Activated naive CD8-positive, alpha-beta T cell treated with anti-CD3 and anti-CD28 coated beads for 36 hours (primary cell): ENCODE measurements around the gene PRRC2A. TPM values are rescaled to one million over a fixed set of nuclear protein-coding genes. Genes with fewer than 3 reads are reported as not detected.
"Not testable (repeated sequence)": the region's sequence is repeated elsewhere in the genome, so short reads cannot be mapped to it uniquely, and the experiment has no call there.

Source experiments
- DNase-seq: peaks from one replicate; pipeline ENCODE4 v3.0.0; 2021
- H3K27ac Mint-ChIP-seq: one replicate; pipeline ENCODE4 v1.8.0; 2022; ENCODE audit warnings: mild to moderate bottlenecking, moderate library complexity, mixed read lengths
- H3K27me3 Mint-ChIP-seq: one replicate; pipeline ENCODE4 v1.8.0; 2022; ENCODE audit warnings: mild to moderate bottlenecking, mixed read lengths
- H3K36me3 Mint-ChIP-seq: one replicate; pipeline ENCODE4 v1.8.0; 2021; ENCODE audit warnings: mild to moderate bottlenecking, mixed read lengths
- H3K4me1 Mint-ChIP-seq: one replicate; pipeline ENCODE4 v1.8.0; 2021; ENCODE audit warnings: mixed read lengths
- H3K4me3 Mint-ChIP-seq: one replicate; pipeline ENCODE4 v1.8.0; 2022; ENCODE audit warnings: mild to moderate bottlenecking, moderate library complexity, mixed read lengths
- H3K9me3 Mint-ChIP-seq: one replicate; pipeline ENCODE4 v1.8.0; 2022; ENCODE audit warnings: mixed read lengths
- total RNA-seq, 2 experiments: library from RNA; stranded (reverse); gene quantifications; one replicate each; pipeline ENCODE4 v1.2.3, GENCODE V29; 2021

The PRRC2A gene
- total RNA-seq, 2 experiments from 2014 or later: 244 to 252 TPM

- peaks cover 66% of the 10 kb centered on the region for H3K36me3 Mint-ChIP-seq
- peaks cover 39% of the 10 kb centered on the region for H3K4me1 Mint-ChIP-seq
- H3K9me3 Mint-ChIP-seq: no peaks in the 10 kb centered on the region
- DNase-seq: no peak
- H3K27me3 Mint-ChIP-seq: no peaks in the 10 kb centered on the region
- peak overlapping the region; percentile 93 for H3K4me3 Mint-ChIP-seq
- peak overlapping the region; percentile 92 for H3K27ac Mint-ChIP-seq
Measured at GRCh38 chr6:31580438-31580740, 40.1 kb upstream of the PRRC2A start.

GRCh38 chr6:31580807-31581433 lies 39.6 kb upstream of the PRRC2A start:
- Mint-ChIP-seq H3K9me3 (no peaks in the 10 kb centered on the region), H3K27ac (peak overlapping the region; percentile 92), H3K4me3 (peak overlapping the region; percentile 93), H3K4me1 (peaks cover 43% of the 10 kb centered on the region), H3K36me3 (peaks cover 63% of the 10 kb centered on the region), H3K27me3 (no peaks in the 10 kb centered on the region)
- DNase-seq: peak; percentile 92

DNA sequence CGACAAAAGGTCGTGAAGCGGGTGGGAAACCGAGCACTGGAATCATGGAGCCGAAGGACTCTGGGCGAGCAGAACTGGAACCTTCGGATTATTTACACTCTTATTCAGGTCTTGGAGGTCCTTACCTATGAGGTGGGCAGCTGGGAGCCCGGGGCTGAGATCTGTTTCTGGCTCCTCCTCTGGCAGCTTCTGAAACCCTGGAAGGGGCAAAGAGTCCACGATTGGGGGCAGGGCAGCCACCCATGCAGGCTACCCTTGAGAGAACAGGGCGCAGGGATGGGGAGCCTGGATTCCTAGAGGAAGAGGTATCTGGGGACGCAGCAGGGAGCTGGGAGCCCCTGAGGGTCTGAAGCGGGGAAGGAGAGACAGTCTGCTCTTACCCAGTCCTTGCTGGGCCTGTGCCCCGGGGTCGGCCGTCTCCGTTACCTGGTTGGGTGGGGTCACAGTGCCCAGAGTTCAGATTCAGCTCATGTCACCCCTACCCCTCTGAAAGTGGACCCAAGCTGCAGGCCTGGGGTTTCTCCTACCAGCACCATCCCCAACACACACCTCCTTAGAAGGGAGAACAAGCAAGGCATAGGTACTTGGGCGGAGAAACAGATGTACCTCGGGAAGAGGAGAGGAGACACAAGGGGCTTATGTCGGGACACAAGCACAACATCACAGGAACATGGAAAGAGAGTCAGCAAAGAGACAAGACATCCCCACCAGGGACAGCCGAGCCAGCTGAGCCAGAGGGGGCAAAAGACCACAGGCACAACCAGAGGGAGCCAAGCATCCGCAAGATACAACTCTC lies 38.9 kb upstream of the PRRC2A start:
- Mint-ChIP-seq H3K36me3 (peaks cover 56% of the 10 kb centered on the region), H3K4me3 (peak overlapping the region; percentile 93), H3K4me1 (peaks cover 50% of the 10 kb centered on the region), H3K9me3 (no peaks in the 10 kb centered on the region), H3K27ac (peak overlapping the region; percentile 92), H3K27me3 (no peaks in the 10 kb centered on the region)
- DNase-seq: no peak

DNA sequence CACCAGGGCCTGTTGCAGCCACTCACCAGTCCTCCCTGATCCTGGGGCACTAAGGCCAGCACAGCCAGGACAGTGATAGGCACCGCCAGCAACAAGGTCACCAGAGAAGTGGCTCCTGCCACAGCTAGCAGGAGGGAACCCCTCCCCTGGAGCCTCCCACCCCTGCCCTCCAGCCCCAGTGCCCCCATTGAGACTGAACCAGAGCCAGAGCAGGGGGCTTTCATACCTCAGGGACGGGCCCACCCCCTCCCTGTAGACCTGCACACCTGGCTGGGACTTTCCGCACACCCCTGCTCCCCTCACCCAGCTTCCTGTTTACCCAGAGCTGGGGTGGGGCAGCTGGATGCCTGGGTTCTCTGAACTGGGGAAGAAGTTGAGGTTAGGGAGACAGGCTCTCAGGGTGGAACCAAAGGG lies 38.3 kb upstream of the PRRC2A start, which contains the start of gene LTB:
Gene LTB (minus strand): TSS at position 195 of the 414 bp plus-strand sequence. CDS start 7 bp downstream, at position 188.
- peak within 1 kb of the TSS; percentile 92 for H3K27ac Mint-ChIP-seq
- peak within 1 kb of the TSS; percentile 93 for H3K4me3 Mint-ChIP-seq
- no peaks in the 10 kb centered on the region for H3K27me3 Mint-ChIP-seq
- no peaks in the 10 kb centered on the region for H3K9me3 Mint-ChIP-seq
- H3K4me1 Mint-ChIP-seq: peaks cover 55% of the 10 kb centered on the region
- peak; percentile 55 for DNase-seq
- H3K36me3 Mint-ChIP-seq: peaks cover 50% of the 10 kb centered on the region

- peak overlapping the region; percentile 78 for H3K4me3 Mint-ChIP-seq
- H3K9me3 Mint-ChIP-seq: no peaks in the 10 kb centered on the region
- peak overlapping the region; percentile 96 for H3K27ac Mint-ChIP-seq
- H3K4me1 Mint-ChIP-seq: peaks cover 52% of the 10 kb centered on the region
- peaks cover 33% of the 10 kb centered on the region for H3K36me3 Mint-ChIP-seq
- DNase-seq: peak; percentile 39
- no peaks in the 10 kb centered on the region for H3K27me3 Mint-ChIP-seq
Measured at GRCh38 chr6:31585491-31585890, 35.0 kb upstream of the PRRC2A start.

- H3K4me3 Mint-ChIP-seq: peak within 1 kb of the TSS; percentile 78
- peaks cover 29% of the 10 kb centered on the region for H3K36me3 Mint-ChIP-seq
- H3K27me3 Mint-ChIP-seq: no peaks in the 10 kb centered on the region
- no peak for DNase-seq
- H3K27ac Mint-ChIP-seq: peak within 1 kb of the TSS; percentile 96
- no peaks in the 10 kb centered on the region for H3K9me3 Mint-ChIP-seq
- peaks cover 53% of the 10 kb centered on the region for H3K4me1 Mint-ChIP-seq
Measured at GRCh38 chr6:31586008-31586407, 34.5 kb upstream of the PRRC2A start, which contains the start of gene LST1. Gene LST1 (plus strand): TSS chr6:31586277. CDS start chr6:31587300, 1,023 bp downstream.

- Mint-ChIP-seq H3K27ac (peak overlapping the region; percentile 96), H3K9me3 (no peaks in the 10 kb centered on the region), H3K27me3 (no peaks in the 10 kb centered on the region), H3K36me3 (peaks cover 22% of the 10 kb centered on the region), H3K4me1 (peaks cover 56% of the 10 kb centered on the region), H3K4me3 (peak overlapping the region; percentile 78)
- DNase-seq: peak; percentile 45
Measured at GRCh38 chr6:31586599-31587281, 33.8 kb upstream of the PRRC2A start.

DNA sequence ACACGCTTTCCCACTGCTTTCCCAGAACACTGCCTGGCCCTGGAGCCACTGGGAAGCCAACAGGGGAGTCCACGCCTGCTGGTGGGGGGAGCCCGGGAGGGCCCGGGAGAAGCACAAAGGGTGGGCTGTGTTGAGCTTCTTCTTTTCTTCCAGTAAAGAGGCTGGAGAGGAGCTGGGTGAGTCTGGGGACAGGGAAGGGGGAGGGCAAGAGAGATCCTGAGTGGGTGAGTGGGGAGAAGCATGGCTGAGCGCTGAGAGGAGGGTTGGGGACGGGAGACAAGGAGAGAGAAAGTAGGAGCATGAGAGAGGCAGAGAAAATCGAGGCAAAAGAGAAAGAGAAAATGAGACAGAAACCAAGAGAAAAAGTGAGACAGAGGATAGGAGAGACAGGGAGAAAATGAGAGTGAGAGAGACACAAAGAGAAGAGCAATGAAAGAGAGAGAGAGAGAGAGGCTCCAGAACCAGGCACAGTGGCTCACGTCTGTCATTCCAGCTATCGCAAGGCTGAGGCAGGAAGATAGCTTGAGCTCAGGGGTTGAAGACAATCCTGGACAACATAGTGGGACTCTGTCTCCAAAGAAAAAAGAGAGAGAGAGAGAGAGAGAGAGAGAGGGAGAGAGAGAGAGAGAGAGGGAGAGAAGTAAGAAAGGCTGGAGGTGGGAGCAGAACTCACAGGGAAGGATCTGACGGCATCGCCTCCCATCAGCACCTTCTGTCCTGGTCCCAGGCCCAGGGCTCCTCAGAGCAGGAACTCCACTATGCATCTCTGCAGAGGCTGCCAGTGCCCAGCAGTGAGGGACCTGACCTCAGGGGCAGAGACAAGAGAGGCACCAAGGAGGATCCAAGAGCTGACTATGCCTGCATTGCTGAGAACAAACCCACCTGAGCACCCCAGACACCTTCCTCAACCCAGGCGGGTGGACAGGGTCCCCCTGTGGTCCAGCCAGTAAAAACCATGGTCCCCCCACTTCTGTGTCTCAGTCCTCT lies 32.4 kb upstream of the PRRC2A start:
- no peaks in the 10 kb centered on the region for H3K27me3 Mint-ChIP-seq
- peaks cover 15% of the 10 kb centered on the region for H3K36me3 Mint-ChIP-seq
- H3K9me3 Mint-ChIP-seq: no peaks in the 10 kb centered on the region
- peaks cover 61% of the 10 kb centered on the region for H3K4me1 Mint-ChIP-seq
- H3K27ac Mint-ChIP-seq: peak overlapping the region; percentile 91
- no peak for DNase-seq
- peak overlapping the region; percentile 78 for H3K4me3 Mint-ChIP-seq

DNA sequence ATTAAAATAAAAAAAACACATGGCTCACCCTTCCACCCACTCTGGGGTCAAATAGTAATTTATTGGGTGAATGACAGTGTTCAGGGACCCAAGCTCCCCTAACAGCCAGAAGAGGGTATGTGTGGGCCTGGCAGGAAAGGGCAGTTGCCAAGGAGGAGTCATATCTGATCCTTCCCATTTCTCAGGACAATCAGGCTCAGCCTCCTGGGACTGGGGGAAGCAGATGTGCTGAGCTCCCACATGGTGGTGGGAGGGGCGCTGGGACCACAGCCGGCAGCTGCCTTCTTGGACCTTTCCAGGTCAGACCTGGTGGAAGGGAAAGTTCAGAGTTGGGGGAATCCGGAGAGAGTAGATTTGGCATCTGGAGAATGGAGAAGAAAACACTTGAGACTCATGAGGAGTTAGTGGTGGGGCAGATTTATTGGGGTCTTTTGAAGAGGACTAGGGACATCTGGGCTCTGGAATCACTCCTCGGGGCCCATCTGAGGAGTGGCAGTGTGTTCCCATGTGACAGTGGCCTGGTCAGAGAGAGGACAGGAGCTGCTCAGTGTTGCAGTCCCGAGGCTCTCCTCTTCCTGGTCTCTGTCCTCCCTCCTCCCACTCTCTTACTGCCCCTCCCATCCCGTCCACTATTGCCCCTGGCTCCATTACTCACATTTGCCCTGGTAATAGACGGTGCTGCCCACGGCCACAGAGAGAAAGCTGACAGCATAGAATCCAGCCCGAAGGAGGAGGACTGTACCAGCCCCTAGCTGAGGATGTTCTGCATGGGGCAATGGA lies 31.5 kb upstream of the PRRC2A start:
- H3K36me3 Mint-ChIP-seq: peaks cover 14% of the 10 kb centered on the region
- H3K27me3 Mint-ChIP-seq: no peaks in the 10 kb centered on the region
- no peak for DNase-seq
- peak overlapping the region; percentile 59 for H3K27ac Mint-ChIP-seq
- H3K4me1 Mint-ChIP-seq: peaks cover 62% of the 10 kb centered on the region
- H3K4me3 Mint-ChIP-seq: peak overlapping the region; percentile 33
- no peaks in the 10 kb centered on the region for H3K9me3 Mint-ChIP-seq

DNA sequence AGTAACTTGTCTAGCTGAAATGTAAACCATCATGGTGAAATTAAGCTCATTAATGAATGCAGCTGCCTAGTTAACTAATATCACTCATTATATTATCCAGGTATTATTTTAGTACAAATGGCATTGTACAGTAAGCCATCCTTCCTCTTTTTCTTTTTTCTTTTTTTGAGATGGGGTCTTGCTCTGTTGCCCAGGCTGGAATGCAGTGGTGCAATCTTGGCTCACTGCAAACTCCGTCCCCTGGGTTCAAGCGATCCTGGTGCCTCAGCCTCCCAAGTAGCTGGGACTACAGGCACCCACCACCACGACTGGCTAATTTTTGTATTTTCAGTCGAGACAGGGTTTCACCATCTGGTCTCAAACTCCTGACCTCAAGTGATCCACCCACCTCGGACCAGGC lies 29.8 kb upstream of the PRRC2A start:
- Mint-ChIP-seq H3K4me1 (peaks cover 59% of the 10 kb centered on the region), H3K36me3 (peaks cover 11% of the 10 kb centered on the region), H3K27ac (peak overlapping the region; percentile 42)
- H3K9me3 Mint-ChIP-seq, H3K27me3 Mint-ChIP-seq, H3K4me3 Mint-ChIP-seq, DNase-seq: not testable (repeated sequence)

GRCh38 chr6:31592396-31592771 lies 28.1 kb upstream of the PRRC2A start:
- Mint-ChIP-seq H3K27me3 (no peaks in the 10 kb centered on the region), H3K27ac (peak overlapping the region; percentile 89), H3K4me1 (peaks cover 51% of the 10 kb centered on the region), H3K4me3 (peak overlapping the region; percentile 76), H3K36me3 (peaks cover 11% of the 10 kb centered on the region), H3K9me3 (no peaks in the 10 kb centered on the region)
- DNase-seq: no peak

DNA sequence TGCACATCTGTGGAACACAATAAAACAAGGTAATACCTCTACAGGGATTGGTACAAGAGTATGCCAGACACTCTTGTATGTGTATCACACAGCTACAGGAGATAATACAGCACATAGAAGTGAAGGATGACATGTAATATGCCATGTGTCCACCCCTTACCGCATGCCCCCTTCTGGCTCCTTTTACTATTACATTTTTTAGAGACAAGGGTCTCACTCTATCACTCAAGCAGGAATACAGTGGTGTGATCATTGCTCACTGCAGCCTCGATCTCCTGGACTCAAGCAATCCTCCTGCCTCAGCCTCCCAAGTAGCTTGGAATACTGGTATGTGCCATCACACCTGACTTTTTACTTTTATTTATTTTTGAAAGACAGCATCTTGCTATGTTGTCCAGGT lies 23.5 kb upstream of the PRRC2A start:
- peaks cover 40% of the 10 kb centered on the region for H3K4me1 Mint-ChIP-seq
- no peaks in the 10 kb centered on the region for H3K27me3 Mint-ChIP-seq
- no peaks in the 10 kb centered on the region for H3K9me3 Mint-ChIP-seq
- H3K4me3 Mint-ChIP-seq: no peak overlapping the region
- no peaks in the 10 kb centered on the region for H3K36me3 Mint-ChIP-seq
- peak overlapping the region; percentile 4 for H3K27ac Mint-ChIP-seq
- no peak for DNase-seq

- H3K36me3 Mint-ChIP-seq: no peaks in the 10 kb centered on the region
- H3K9me3 Mint-ChIP-seq: no peaks in the 10 kb centered on the region
- H3K4me1 Mint-ChIP-seq: no peaks in the 10 kb centered on the region
- no peaks in the 10 kb centered on the region for H3K27me3 Mint-ChIP-seq
- DNase-seq: no peak
- H3K27ac Mint-ChIP-seq: no peak overlapping the region
- no peak overlapping the region for H3K4me3 Mint-ChIP-seq
Measured at GRCh38 chr6:31607317-31607716, 13.2 kb upstream of the PRRC2A start.
